ENCODE results near the gene LBX2. TPM values are rescaled to one million over a fixed set of nuclear protein-coding genes. Genes with fewer than 3 reads are reported as not detected.

Gene LBX2
- polyA plus RNA-seq, 1 of the 3 experiments (the other 2 are of a cell fraction) = 0.03 TPM

GRCh38 chr2:74491648-74492544 is 7.5 kb downstream of the LBX2 start:
- POLR2A ChIA-PET = interaction anchor here (0.5 to 1.7 kb wide), 5 partner anchors 9 to 22 kb away, joined by 3 to 9 read pairs (median 4); partner anchors contain the start of genes PCGF1 and TLX2
- TF ChIP-seq RAD21 (IDR thresholded peaks at IDR 0.05; ENCODE audit: low read length) (no peak), GABPA (IDR thresholded peaks at IDR 0.05; ENCODE audit: low read depth) (no peak), REST (IDR thresholded peaks at IDR 0.05; ENCODE audit: low read depth, low read length) (no peak), CHD2 (IDR thresholded peaks at IDR 0.05; ENCODE audit: low read length, partially characterized antibody) (no peak), EP300 (IDR thresholded peaks at IDR 0.05; ENCODE audit: borderline replicate concordance in 1 of 2, low read depth in 1 of 2, low read length in 1 of 2) (no peak), YY1 (IDR thresholded peaks at IDR 0.05; ENCODE audit: low read depth) (no peak), FOXJ3 (CRISPR knock-in tag; IDR thresholded peaks at IDR 0.05) (no peak), EZH2phosphoT487 (IDR thresholded peaks at IDR 0.05; ENCODE audit: borderline replicate concordance, low read depth) (no peak), SIN3A (IDR thresholded peaks at IDR 0.05; ENCODE audit: borderline replicate concordance, low read depth, low read length) (no peak), SMC3 (IDR thresholded peaks at IDR 0.05; ENCODE audit: low read depth, low read length) (no peak), FOSL2 (IDR thresholded peaks at IDR 0.05; ENCODE audit: borderline replicate concordance, low read depth) (no peak), POLR2AphosphoS5 (IDR thresholded peaks at IDR 0.05; ENCODE audit: low read depth, low read length) (no peak), NFIC (IDR thresholded peaks at IDR 0.05; ENCODE audit: borderline replicate concordance) (no peak), NRF1 (IDR thresholded peaks at IDR 0.05; ENCODE audit: low read depth, low read length) (no peak), USF1 (IDR thresholded peaks at IDR 0.05; ENCODE audit: borderline replicate concordance, low read depth) (no peak), FOXM1 (IDR thresholded peaks at IDR 0.05; ENCODE audit: low read depth) (no peak)
- TF ChIP-seq, protein P1, sequence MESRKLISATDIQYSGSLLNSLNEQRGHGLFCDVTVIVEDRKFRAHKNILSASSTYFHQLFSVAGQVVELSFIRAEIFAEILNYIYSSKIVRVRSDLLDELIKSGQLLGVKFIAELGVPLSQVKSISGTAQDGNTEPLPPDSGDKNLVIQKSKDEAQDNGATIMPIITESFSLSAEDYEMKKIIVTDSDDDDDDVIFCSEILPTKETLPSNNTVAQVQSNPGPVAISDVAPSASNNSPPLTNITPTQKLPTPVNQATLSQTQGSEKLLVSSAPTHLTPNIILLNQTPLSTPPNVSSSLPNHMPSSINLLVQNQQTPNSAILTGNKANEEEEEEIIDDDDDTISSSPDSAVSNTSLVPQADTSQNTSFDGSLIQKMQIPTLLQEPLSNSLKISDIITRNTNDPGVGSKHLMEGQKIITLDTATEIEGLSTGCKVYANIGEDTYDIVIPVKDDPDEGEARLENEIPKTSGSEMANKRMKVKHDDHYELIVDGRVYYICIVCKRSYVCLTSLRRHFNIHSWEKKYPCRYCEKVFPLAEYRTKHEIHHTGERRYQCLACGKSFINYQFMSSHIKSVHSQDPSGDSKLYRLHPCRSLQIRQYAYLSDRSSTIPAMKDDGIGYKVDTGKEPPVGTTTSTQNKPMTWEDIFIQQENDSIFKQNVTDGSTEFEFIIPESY (IDR thresholded peaks at IDR 0.05; ENCODE audit: borderline replicate concordance, low read depth) = no peak
- TF ChIP-seq, protein P2, sequence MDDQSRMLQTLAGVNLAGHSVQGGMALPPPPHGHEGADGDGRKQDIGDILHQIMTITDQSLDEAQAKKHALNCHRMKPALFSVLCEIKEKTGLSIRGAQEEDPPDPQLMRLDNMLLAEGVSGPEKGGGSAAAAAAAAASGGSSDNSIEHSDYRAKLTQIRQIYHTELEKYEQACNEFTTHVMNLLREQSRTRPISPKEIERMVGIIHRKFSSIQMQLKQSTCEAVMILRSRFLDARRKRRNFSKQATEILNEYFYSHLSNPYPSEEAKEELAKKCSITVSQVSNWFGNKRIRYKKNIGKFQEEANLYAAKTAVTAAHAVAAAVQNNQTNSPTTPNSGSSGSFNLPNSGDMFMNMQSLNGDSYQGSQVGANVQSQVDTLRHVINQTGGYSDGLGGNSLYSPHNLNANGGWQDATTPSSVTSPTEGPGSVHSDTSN (IDR thresholded peaks at IDR 0.05) = no peak
- TF ChIP-seq, protein P3, sequence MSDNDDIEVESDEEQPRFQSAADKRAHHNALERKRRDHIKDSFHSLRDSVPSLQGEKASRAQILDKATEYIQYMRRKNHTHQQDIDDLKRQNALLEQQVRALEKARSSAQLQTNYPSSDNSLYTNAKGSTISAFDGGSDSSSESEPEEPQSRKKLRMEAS (IDR thresholded peaks at IDR 0.05; ENCODE audit: low read depth) = no peak
- Histone ChIP-seq H3K9me3 (no peaks in the 10 kb centered on the region), H3K4me2 (no peak overlapping the region), H3K79me2 (ENCODE audit: insufficient read depth) (peaks cover 2% of the 10 kb centered on the region; the same call in 1 of the 2 replicates), H2AFZ (ENCODE audit: low read depth) (no peak overlapping the region), H3K27me3 (ENCODE audit: insufficient read depth) (no peaks in the 10 kb centered on the region), H3K36me3 (replicated peaks in 1 of 2; ENCODE audit: control insufficient read depth in 1 of 2, insufficient read depth in 2 of 2, low read length in 1 of 2) (peaks cover 0 to 46% of the 10 kb centered on the region in 2 experiments), H3K4me1 (ENCODE audit: control insufficient read depth in 1 of 2, insufficient read depth in 2 of 2, low read depth in 1 of 2, low read length in 1 of 2) (no peaks in the 10 kb centered on the region), H3K9me2 (no peaks in the 10 kb centered on the region), H3K27ac (ENCODE audit: low read depth in 2 of 2, low read length in 1 of 2) (no peak overlapping the region), H3K4me3 (ENCODE audit: low read depth in 2 of 2, low read length in 1 of 2) (no peak overlapping the region), H4K20me1 (ENCODE audit: insufficient read depth) (no peaks in the 10 kb centered on the region), H3F3A (replicated peaks; ENCODE audit: insufficient read depth) (peaks cover 3% of the 10 kb centered on the region), H3K9ac (no peak overlapping the region)
- 90% methylated on average over 9 of the region's 12 CpGs for WGBS (ENCODE audit: low lambda C conversion rate)
- no peak for DNase-seq
- CTCF ChIA-PET = interaction anchor here (0.6 to 1.6 kb wide), 3 partner anchors 17 to 96 kb away, joined by 3 to 6 read pairs (median 4); no protein-coding TSS in a partner anchor
